Measurements from ENCODE around the gene BMX.

DNA sequence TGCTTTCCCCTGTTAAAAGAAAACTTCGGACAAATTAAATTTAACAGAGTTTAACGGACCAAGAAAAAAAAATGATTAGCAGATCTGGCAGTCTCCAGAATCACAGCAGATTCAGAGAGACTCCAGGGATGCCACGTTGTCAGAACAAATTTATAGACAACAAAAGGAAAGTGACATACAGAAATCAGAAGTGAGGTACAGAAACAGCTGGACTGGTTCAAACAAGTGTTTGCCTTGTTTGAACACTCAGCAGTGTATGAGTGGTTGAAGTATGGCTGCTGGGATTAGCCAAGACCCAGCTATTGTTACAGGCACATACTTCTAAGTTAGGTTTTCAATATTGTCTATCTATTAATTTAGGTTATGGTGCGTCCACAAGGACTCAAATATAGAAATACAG is 26.6 kb upstream of the BMX start:
- TF ChIP-seq, protein P1, sequence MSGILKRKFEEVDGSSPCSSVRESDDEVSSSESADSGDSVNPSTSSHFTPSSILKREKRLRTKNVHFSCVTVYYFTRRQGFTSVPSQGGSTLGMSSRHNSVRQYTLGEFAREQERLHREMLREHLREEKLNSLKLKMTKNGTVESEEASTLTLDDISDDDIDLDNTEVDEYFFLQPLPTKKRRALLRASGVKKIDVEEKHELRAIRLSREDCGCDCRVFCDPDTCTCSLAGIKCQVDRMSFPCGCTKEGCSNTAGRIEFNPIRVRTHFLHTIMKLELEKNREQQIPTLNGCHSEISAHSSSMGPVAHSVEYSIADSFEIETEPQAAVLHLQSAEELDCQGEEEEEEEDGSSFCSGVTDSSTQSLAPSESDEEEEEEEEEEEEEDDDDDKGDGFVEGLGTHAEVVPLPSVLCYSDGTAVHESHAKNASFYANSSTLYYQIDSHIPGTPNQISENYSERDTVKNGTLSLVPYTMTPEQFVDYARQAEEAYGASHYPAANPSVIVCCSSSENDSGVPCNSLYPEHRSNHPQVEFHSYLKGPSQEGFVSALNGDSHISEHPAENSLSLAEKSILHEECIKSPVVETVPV (CRISPR knock-in tag; IDR thresholded peaks at IDR 0.05): no peak
- TF ChIP-seq, protein P2, sequence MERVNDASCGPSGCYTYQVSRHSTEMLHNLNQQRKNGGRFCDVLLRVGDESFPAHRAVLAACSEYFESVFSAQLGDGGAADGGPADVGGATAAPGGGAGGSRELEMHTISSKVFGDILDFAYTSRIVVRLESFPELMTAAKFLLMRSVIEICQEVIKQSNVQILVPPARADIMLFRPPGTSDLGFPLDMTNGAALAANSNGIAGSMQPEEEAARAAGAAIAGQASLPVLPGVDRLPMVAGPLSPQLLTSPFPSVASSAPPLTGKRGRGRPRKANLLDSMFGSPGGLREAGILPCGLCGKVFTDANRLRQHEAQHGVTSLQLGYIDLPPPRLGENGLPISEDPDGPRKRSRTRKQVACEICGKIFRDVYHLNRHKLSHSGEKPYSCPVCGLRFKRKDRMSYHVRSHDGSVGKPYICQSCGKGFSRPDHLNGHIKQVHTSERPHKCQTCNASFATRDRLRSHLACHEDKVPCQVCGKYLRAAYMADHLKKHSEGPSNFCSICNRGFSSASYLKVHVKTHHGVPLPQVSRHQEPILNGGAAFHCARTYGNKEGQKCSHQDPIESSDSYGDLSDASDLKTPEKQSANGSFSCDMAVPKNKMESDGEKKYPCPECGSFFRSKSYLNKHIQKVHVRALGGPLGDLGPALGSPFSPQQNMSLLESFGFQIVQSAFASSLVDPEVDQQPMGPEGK (CRISPR knock-in tag; IDR thresholded peaks at IDR 0.05; ENCODE audit: borderline replicate concordance): no peak
- TF ChIP-seq GLIS3 (CRISPR knock-in tag; IDR thresholded peaks at IDR 0.05) (no peak), ZNF565 (CRISPR knock-in tag; conservative IDR thresholded peaks at IDR 0.05; ENCODE audit: low read depth) (no peak), ZNF70 (CRISPR knock-in tag; IDR thresholded peaks at IDR 0.05) (no peak)

Measured in SK-N-SH treated with all-trans-retinoic acid at 6 μM for 48 hours (cell line).